Thyroid gland (tissue), 4 donors: ENCODE data around the gene CNTNAP4.

Experiments used
- POLR2A ChIP-seq, 2 donors: fragments of 450-650 bp; IDR thresholded peaks; one replicate each; pipeline ENCODE4 v1.6.1; 2017; ENCODE audit warnings: antibody characterized with exemption in 2 of 2, mild to moderate bottlenecking in 2 of 2, moderate library complexity in 1 of 2
- TF ChIP-seq, protein P1 (sequence below), 6 experiments: fragments of 200-600 bp in 3 of 6; fragments of 450-650 bp in 3 of 6; sonication (generic) in 3 of 6; IDR thresholded peaks; one replicate each; pipeline ENCODE4 v1.5.1; 2016 to 2019; ENCODE audit warnings: antibody characterized with exemption in 6 of 6, mild to moderate bottlenecking in 2 of 6, inconsistent platforms in 1 of 6, moderate library complexity in 1 of 6

DNA sequence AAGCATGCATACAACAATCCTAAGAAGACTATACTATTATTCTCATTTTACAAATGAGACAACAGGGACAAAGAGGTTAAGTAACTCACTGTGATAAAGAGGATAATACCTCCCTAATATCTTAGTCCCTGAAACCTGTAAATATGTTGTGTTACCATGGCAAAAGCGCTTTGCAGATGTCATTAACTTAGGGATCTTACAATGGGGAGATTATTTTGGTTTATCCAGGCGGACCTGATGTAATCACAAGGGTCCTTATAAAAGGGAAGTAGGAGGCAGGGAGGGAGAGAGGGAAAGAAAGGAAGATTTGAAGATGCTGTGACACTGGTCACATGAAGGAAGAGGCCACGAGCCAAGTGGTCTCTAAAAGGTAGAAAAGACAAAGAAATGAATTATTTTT is 164.7 kb downstream of the CNTNAP4 start:
- TF ChIP-seq, protein P1, sequence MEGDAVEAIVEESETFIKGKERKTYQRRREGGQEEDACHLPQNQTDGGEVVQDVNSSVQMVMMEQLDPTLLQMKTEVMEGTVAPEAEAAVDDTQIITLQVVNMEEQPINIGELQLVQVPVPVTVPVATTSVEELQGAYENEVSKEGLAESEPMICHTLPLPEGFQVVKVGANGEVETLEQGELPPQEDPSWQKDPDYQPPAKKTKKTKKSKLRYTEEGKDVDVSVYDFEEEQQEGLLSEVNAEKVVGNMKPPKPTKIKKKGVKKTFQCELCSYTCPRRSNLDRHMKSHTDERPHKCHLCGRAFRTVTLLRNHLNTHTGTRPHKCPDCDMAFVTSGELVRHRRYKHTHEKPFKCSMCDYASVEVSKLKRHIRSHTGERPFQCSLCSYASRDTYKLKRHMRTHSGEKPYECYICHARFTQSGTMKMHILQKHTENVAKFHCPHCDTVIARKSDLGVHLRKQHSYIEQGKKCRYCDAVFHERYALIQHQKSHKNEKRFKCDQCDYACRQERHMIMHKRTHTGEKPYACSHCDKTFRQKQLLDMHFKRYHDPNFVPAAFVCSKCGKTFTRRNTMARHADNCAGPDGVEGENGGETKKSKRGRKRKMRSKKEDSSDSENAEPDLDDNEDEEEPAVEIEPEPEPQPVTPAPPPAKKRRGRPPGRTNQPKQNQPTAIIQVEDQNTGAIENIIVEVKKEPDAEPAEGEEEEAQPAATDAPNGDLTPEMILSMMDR (IDR thresholded peaks at IDR 0.05), result no peak
- TF ChIP-seq POLR2A (IDR thresholded peaks at IDR 0.05), result no peak
